Activated T-helper 17 cell treated with anti-CD3 and anti-CD28 coated beads, Interleukin-2, amount 50 U/mL, for 72 hours (primary cell): Measurements from ENCODE around the gene PACS1. TPM values are rescaled to one million over a fixed set of nuclear protein-coding genes. Genes with fewer than 3 reads are reported as not detected.

Source experiments
- ATAC-seq: fragments of 150-1000 bp; cut with Tn5 transposase; replicated peaks from 2 replicates; pipeline ENCODE4 v1.10.0; 2021; ENCODE audit warnings: mild to moderate bottlenecking, moderate library complexity
- H3K27ac Mint-ChIP-seq: one replicate; pipeline ENCODE4 v1.8.0; 2022; ENCODE audit warnings: mixed read lengths
- H3K27me3 Mint-ChIP-seq: one replicate; pipeline ENCODE4 v1.8.0; 2022; ENCODE audit warnings: mixed read lengths
- H3K36me3 Mint-ChIP-seq: one replicate; pipeline ENCODE4 v1.8.0; 2022; ENCODE audit warnings: low read depth, mild to moderate bottlenecking, mixed read lengths
- H3K4me1 Mint-ChIP-seq: one replicate; pipeline ENCODE4 v1.8.0; 2022; ENCODE audit warnings: mixed read lengths
- H3K4me3 Mint-ChIP-seq: one replicate; pipeline ENCODE4 v1.8.0; 2022; ENCODE audit warnings: mild to moderate bottlenecking, mixed read lengths
- H3K9me3 Mint-ChIP-seq: one replicate; pipeline ENCODE4 v1.8.0; 2022; ENCODE audit warnings: mixed read lengths
- total RNA-seq, 2 donors: library from RNA; stranded (reverse); gene quantifications; one replicate each; pipeline ENCODE4 v1.2.3, GENCODE V29; 2022

PACS1 gene
- total RNA-seq, 2 donors from 2014 or later, result 84.5 to 105 TPM

DNA sequence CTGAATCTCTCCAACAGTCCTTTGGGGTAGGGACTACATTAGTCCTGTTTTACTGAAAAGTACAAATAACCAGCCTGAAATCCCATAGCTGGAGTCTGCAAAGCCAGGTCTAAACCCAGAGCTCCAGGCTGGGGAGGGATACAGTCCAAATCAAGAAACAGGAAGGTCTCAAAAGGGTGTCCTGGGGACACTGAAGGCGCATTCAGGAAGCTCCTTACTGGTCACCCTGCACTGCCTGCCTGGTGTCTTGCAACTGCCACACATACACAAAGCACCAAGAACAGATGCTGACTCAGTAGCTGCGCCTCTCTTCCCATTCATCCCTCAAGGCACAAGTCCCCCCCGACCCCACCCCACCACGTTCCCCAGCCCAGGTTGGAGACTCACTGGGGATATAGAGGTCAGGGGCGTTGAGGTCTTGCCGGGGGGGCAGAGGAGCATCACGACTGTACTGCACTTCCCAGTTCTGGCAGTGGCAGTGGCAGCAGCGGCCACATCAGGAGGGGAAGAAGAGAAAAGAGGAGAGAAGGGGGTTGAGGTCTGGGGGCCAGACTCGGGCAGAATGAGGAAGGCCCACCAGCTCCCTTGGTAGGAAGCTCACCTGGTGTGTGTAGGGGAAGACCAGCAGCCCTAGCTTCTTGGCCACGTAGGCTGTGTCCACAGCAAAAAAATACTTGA lies 217.3 kb downstream of the PACS1 start:
- H3K4me1 Mint-ChIP-seq, result peaks cover 8% of the 10 kb centered on the region
- no peak for ATAC-seq
- H3K36me3 Mint-ChIP-seq, result no peaks in the 10 kb centered on the region
- peak overlapping the region; percentile 96 for H3K27ac Mint-ChIP-seq
- H3K27me3 Mint-ChIP-seq, result no peaks in the 10 kb centered on the region
- peak overlapping the region; percentile 92 for H3K4me3 Mint-ChIP-seq
- no peaks in the 10 kb centered on the region for H3K9me3 Mint-ChIP-seq

DNA sequence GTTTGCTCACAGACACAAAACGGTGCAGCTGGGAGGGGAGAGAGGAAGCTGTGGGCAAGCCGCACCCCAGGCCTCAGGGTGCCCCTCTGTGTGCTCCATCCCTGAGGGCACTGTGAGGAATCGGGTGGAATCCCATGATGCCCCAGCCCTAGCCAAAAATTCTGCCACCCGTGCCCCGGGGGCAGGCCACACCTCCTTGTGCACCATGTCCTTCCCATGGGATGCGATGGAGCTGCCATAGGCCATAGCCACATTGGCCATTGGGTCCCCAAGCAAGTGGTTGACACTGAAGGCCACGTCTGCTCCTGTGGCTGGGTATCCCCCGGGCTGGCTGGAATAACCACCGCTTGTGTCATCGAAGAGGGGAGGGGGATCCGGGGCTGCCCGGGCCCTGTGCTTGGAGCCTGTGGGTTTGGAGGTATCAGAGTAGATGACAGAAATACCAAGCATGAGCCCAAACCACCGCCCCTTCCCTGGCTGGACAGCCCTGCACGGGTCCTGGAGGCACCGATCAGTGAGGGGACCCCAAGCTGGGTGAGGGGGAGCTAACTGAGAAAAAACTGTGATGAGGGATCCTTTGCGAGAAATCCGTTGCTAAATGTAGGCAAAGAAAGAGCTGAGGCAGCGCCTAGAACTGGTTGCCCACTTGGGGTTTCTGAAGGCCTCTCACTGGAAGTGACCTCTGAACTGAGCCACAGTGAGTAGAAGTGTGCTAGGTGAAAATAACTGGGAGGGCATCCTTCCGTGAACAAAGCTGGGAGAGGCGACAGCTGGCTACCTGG lies 218.0 kb downstream of the PACS1 start:
- Mint-ChIP-seq H3K27ac (peak overlapping the region; percentile 96), H3K9me3 (no peaks in the 10 kb centered on the region), H3K4me1 (peaks cover 8% of the 10 kb centered on the region), H3K36me3 (no peaks in the 10 kb centered on the region), H3K27me3 (peaks cover 6% of the 10 kb centered on the region), H3K4me3 (peak overlapping the region; percentile 92)
- no peak for ATAC-seq

DNA sequence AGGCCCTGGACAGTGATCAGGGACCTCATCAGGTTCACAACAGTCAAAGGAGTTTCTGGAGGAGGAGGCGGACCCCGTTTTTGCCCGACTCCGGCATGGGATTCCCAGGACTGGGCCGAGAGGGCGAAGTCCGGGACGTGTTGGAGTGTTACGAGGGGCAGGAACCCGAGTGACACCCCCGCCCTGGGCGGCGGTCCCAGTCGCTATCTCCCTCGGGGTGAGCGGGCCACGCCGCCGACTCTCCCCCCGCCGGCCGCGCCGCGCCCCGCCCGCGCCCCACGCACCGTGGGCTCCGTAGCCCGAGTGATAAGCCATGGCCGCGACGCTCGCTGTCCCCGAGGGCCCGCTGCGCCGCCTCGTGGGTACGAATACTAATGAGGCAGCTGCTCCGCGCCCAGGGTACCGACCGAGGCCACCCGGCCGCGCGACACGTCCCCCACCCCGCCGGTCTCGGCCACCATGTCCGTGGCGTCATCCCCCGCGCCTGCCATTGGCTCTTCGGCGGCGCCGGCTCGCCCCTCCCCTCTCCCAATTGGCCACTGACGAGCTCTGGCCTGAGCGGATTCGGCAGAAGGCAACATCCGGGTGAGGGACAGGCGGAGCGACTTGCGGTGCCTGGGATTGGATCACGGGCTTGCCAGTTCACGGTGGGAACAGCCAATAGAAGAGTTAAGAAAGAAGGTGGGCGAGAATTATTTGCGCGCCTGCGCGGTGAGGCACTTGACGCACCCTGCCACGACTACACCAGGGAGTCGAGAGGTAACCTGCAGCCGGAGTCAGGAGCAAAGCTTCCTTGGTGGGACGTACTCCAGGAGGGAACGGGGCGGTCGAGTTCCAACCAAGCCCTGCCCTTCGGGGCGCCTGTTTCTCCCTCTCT lies 218.8 kb downstream of the PACS1 start, which contains the start of gene YIF1A:
YIF1A (minus strand) TSS at position 473 of the 877 bp plus-strand sequence; CDS start at position 315, 158 bp downstream.
- Mint-ChIP-seq H3K4me3 (peak within 1 kb of the TSS; percentile 92), H3K36me3 (no peaks in the 10 kb centered on the region), H3K4me1 (peaks cover 8% of the 10 kb centered on the region), H3K9me3 (no peaks in the 10 kb centered on the region), H3K27ac (peak within 1 kb of the TSS; percentile 96), H3K27me3 (peaks cover 10% of the 10 kb centered on the region)
- peak; percentile 96 for ATAC-seq

DNA sequence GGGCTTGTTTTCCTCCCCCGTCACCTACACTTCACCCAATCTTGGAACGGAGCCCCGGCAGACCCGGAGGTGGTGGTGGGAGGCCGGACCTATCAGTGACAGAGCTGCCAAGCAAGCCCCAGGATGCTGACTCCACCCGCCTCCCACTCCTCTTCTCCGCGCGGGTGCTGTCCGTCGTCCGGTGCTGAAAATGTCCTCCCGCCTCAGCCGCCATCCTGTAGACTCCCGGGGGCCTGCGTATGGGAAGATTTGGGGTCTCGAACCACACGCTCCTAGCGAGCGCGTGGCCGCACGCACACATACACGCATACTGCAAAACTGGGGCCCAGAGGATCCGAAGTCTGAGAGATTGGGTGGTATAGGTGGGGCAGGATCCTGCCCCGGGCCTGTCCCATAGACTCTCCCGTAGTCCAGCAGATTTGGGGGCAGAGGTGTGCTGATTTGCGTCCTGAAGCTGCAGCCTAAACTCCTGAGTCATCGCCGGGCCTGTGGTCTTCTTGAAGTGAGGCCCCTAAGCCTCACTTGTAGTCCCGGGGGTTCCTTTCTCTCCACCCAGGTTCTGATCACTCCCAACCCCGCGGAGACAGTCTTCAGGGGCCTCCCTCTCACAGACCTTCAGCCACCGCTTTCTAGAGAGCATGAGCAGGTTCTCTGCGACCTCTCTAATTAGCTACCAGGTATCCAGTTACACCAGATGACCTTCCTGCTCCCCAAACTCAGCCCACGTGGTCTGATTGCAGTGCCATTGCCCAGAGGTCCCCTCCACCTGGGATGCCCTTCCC lies 219.7 kb downstream of the PACS1 start:
- peak overlapping the region; percentile 92 for H3K4me3 Mint-ChIP-seq
- peaks cover 8% of the 10 kb centered on the region for H3K4me1 Mint-ChIP-seq
- peaks cover 10% of the 10 kb centered on the region for H3K27me3 Mint-ChIP-seq
- H3K36me3 Mint-ChIP-seq, result no peaks in the 10 kb centered on the region
- peak; percentile 73 for ATAC-seq
- H3K27ac Mint-ChIP-seq, result peak overlapping the region; percentile 96
- H3K9me3 Mint-ChIP-seq, result no peaks in the 10 kb centered on the region

DNA sequence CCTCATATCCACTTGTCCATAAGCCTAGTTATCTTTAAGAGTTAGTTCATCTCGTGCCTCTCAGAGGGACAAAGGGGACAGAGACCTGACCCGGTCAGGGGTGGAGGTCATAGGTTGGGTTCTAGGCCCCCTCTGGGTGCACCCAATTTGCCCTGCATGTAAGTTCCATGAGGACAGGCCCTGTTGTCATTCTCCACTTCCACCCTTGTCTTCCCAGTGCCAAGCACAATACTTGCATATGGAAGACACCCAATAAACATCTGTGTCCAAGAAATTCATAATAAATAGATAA lies 220.2 kb downstream of the PACS1 start:
- H3K36me3 Mint-ChIP-seq, result no peaks in the 10 kb centered on the region

DNA sequence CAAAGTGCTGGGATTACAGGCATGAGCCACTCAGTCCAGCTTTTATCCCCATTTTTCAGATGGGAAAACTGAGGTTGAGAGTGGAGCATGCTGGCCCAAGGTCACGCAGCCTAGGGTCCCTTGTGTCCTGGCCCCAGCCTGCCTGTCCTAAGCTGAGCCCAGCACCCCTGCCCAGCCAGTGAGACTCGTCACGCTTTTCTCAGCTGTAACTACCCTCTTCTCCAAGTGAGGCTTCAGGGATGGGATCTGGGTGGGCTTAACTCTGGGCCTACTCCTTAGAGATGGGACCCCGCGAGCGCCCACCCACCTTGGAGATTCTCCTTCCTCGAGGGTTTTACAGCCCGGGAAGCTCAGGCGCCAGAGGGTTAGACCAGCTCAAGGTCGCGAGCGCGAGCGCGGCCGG lies 221.2 kb downstream of the PACS1 start:
- H3K27ac Mint-ChIP-seq, result no peak overlapping the region
- no peaks in the 10 kb centered on the region for H3K9me3 Mint-ChIP-seq
- H3K4me1 Mint-ChIP-seq, result peaks cover 8% of the 10 kb centered on the region
- H3K36me3 Mint-ChIP-seq, result no peaks in the 10 kb centered on the region
- no peak for ATAC-seq
- peak overlapping the region; percentile 92 for H3K4me3 Mint-ChIP-seq
- peaks cover 10% of the 10 kb centered on the region for H3K27me3 Mint-ChIP-seq

More for the DNA sequence above, 220.2 kb downstream of the PACS1 start:
- peak overlapping the region; percentile 96 for H3K27ac Mint-ChIP-seq
- peaks cover 10% of the 10 kb centered on the region for H3K27me3 Mint-ChIP-seq
- peaks cover 8% of the 10 kb centered on the region for H3K4me1 Mint-ChIP-seq
- no peak for ATAC-seq
- peak overlapping the region; percentile 92 for H3K4me3 Mint-ChIP-seq
- H3K9me3 Mint-ChIP-seq, result no peaks in the 10 kb centered on the region

DNA sequence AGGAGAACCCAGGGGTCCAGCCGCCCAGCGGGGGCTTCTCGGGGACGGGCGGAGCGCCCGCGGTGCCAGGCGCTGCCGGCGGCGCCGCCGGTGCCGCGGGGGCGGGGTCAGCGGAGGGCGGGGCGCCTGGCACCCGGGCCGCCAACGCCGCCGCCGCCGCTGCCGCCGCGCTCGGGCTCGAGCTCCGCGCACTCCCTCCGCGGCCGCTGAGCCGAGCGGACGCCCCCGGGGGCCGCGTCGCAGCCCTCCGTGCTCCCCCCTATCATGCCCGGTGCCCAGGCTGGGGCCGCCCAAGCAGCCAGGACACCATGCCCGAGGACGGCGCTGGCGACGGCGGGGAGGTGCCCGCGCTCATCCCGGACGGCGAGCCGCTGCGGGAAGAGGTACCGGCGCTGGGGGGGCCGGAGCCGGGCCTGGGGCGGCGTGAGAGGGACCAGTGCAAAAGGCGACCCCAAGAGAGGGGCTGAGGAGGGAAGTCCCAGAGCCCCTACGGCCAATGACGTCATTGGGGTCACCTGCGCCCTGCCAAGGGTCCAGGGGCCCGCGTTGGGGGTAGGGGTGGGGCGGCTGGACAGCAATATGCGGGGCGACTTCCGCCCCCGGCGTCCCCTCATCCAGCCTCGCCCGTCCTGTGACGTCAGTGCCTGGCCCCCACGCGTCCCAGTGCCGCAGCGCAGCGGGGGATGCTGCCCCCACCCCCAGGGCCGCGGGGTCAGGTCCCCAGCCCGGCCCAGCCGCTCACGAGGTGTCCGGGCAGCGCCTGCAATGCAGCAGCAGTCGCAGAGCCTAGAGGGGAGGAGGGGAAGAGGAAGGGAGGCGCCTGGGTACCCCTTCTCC lies 221.9 kb downstream of the PACS1 start, which contains the start of gene TMEM151A:
TMEM151A (plus strand) TSS at position 189 of the 837 bp plus-strand sequence; CDS start at position 309, 120 bp downstream.
- no peaks in the 10 kb centered on the region for H3K9me3 Mint-ChIP-seq
- peak within 1 kb of the TSS; percentile 92 for H3K4me3 Mint-ChIP-seq
- peaks cover 8% of the 10 kb centered on the region for H3K4me1 Mint-ChIP-seq
- no peak for ATAC-seq
- H3K36me3 Mint-ChIP-seq, result no peaks in the 10 kb centered on the region
- peaks cover 10% of the 10 kb centered on the region for H3K27me3 Mint-ChIP-seq
- peak within 1 kb of the TSS; percentile 96 for H3K27ac Mint-ChIP-seq

DNA sequence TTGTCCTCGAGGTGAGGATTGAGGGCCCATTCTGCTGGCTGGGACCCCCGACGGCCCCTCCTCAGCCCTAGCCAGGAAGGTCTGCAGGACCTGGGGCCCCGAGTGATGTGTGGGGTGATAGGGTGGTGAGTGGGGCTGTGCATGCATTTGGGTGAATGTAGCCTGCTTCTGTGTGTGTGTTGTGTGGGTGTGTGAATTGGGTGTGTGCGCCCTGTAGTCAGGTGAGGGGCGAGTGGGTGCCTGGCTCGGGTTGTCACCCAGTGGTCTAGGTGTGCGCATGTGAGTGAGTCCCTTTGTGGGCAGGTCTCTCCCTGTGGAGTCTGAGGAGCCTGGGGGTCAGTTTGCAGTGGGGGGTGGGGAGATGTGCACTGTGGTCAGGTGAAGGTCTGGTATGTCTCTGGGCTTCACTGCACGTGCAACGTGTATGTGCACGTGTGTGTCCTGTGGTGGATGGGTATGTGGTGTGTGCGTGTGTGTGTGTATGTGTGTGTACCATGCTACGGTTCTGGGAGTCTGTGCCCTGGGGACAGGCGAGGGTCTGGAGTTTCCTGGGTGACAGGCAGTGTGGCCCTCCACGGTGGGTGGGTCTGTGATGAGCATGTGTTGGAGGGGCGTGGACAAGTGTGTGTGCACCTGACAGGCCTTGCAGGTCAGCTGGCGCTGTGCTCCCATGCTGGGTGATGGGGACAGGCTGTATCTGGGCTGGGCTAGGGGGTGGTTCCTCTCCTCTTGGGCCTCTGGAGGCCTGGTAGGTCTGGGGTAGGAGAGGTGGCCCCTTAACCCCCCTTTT lies 222.7 kb downstream of the PACS1 start:
- no peak overlapping the region for H3K27ac Mint-ChIP-seq
- H3K9me3 Mint-ChIP-seq, result no peaks in the 10 kb centered on the region
- ATAC-seq, result no peak

DNA sequence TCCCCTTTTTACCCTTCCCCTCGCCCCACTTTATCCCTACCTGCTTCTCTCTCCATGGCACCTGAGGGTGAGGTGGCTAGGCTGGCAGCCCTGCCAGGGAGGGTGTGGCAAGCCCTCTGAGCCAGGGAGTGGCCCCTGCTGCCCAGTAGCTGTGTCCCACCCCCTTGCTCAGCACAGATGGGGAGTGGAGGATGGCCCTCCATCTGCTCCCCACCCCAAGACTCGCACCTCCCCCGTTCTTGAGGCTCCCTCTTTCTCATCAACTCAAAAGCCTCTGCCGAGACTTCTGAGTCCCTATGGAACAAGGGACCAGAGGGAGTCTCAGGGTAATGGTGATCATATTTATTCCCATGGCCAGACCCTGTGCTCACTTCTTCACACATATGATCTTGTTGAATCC lies 223.3 kb downstream of the PACS1 start:
- Mint-ChIP-seq H3K9me3 (no peaks in the 10 kb centered on the region), H3K27ac (no peak overlapping the region)
- ATAC-seq, result no peak

More for the DNA sequence above, 222.7 kb downstream of the PACS1 start:
- H3K36me3 Mint-ChIP-seq, result no peaks in the 10 kb centered on the region
- peaks cover 10% of the 10 kb centered on the region for H3K27me3 Mint-ChIP-seq
- H3K4me1 Mint-ChIP-seq, result peaks cover 8% of the 10 kb centered on the region
- peak overlapping the region; percentile 35 for H3K4me3 Mint-ChIP-seq

DNA sequence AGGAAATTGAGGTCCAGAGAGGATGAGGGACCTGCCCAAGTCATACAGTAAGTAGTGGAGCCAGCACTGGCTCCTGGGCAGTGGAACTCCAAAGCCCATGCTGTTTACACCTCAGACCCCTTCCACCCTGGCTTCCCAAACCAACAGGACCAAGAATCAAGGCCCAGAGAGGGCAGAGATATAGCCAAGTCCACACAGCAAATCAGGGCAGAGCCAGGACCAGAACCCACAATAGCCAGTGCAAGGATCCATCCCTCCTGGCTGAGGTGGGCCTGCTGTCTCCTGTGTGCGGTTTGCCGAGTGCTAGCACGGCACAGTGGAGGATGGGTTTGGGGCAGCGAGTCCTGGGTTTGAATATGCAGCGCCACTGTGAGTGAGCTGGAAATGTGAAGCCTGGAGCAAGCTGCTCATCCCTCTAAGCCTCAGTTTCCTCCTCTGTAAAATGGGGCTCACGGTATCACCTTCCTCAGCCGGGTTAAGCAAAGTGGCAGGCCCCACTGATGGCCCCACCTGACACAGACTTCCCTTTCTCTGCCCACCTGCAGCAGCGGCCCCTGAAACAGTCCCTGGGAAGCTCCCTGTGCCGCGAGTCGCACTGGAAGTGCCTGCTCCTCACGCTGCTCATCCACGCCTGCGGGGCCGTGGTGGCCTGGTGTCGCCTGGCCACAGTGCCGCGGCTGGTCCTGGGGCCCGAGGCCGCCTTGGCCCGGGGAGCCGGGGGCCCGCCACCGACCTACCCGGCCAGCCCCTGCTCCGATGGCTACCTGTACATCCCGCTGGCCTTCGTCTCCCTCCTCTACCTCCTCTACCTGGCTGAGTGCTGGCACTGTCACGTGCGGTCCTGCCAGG lies 223.9 kb downstream of the PACS1 start:
- H3K27ac Mint-ChIP-seq, result no peak overlapping the region
- no peak overlapping the region for H3K4me3 Mint-ChIP-seq
- no peaks in the 10 kb centered on the region for H3K9me3 Mint-ChIP-seq
- no peaks in the 10 kb centered on the region for H3K36me3 Mint-ChIP-seq
- H3K27me3 Mint-ChIP-seq, result peaks cover 10% of the 10 kb centered on the region
- peaks cover 8% of the 10 kb centered on the region for H3K4me1 Mint-ChIP-seq
- no peak for ATAC-seq

More for the DNA sequence above, 223.3 kb downstream of the PACS1 start:
- H3K4me1 Mint-ChIP-seq, result peaks cover 8% of the 10 kb centered on the region
- H3K36me3 Mint-ChIP-seq, result no peaks in the 10 kb centered on the region
- H3K4me3 Mint-ChIP-seq, result no peak overlapping the region
- peaks cover 10% of the 10 kb centered on the region for H3K27me3 Mint-ChIP-seq
